ENCODE measurements around the gene ZNF648. TPM values are rescaled to one million over a fixed set of nuclear protein-coding genes. Genes with fewer than 3 reads are reported as not detected.
"Not testable (repeated sequence)": the region's sequence is repeated elsewhere in the genome, so short reads cannot be mapped to it uniquely, and the experiment has no call there.

ZNF648 gene
- total RNA-seq, 3 donors from 2014 or later, result 0.07 TPM; not detected in 2

GRCh38 chr1:182101415-182102042, 40.0 kb upstream of the ZNF648 start:
- no peak for DNase-seq
- intact Hi-C loops (cut with DNase I, micrococcal nuclease), result no loop called here
- no peak overlapping the region for H3K4me3 ChIP-seq
- ATAC-seq, result peak; percentile 68
- H3K9me3 ChIP-seq, result no peaks in the 10 kb centered on the region
- peaks cover 4% of the 10 kb centered on the region for H3K4me1 ChIP-seq (ENCODE audit: low read depth)
- TF ChIP-seq CTCF (IDR thresholded peaks at IDR 0.05), result no peak
- H3K36me3 ChIP-seq (ENCODE audit: low read depth), result no peaks in the 10 kb centered on the region

GRCh38 chr1:182098301-182098700, 36.8 kb upstream of the ZNF648 start:
- H3K4me1 ChIP-seq (ENCODE audit: low read depth), result peaks cover 4% of the 10 kb centered on the region
- ATAC-seq (no peak), DNase-seq (no peak)
- no peaks in the 10 kb centered on the region for H3K9me3 ChIP-seq
- H3K4me3 ChIP-seq, result no peak overlapping the region
- no peaks in the 10 kb centered on the region for H3K36me3 ChIP-seq (ENCODE audit: low read depth)
- intact Hi-C loops (cut with DNase I, micrococcal nuclease), result no loop called here
- TF ChIP-seq CTCF (IDR thresholded peaks at IDR 0.05), result no peak

GRCh38 chr1:182095946-182096345, 34.4 kb upstream of the ZNF648 start:
- ATAC-seq (no peak), DNase-seq (no peak)
- no peak for TF ChIP-seq CTCF (IDR thresholded peaks at IDR 0.05)
- Histone ChIP-seq H3K4me3 (no peak overlapping the region), H3K36me3 (ENCODE audit: low read depth) (no peaks in the 10 kb centered on the region), H3K9me3 (no peaks in the 10 kb centered on the region), H3K4me1 (ENCODE audit: low read depth) (no peaks in the 10 kb centered on the region)
- intact Hi-C loops (cut with DNase I, micrococcal nuclease), result no loop called here

GRCh38 chr1:182094514-182095005, 33.0 kb upstream of the ZNF648 start:
- H3K9me3 ChIP-seq; DNase-seq; H3K4me3 ChIP-seq; H3K36me3 ChIP-seq (ENCODE audit: low read depth); intact Hi-C loops (cut with DNase I, micrococcal nuclease); ATAC-seq; H3K4me1 ChIP-seq (ENCODE audit: low read depth): not testable (repeated sequence)

- ATAC-seq (no peak), DNase-seq (no peak)
- intact Hi-C loops (cut with DNase I, micrococcal nuclease), result no loop called here
- Histone ChIP-seq H3K9me3 (no peaks in the 10 kb centered on the region), H3K4me3 (no peak overlapping the region), H3K36me3 (ENCODE audit: low read depth) (no peaks in the 10 kb centered on the region), H3K4me1 (ENCODE audit: low read depth) (no peaks in the 10 kb centered on the region)
- no peak for TF ChIP-seq CTCF (IDR thresholded peaks at IDR 0.05)
Observed at GRCh38 chr1:182093781-182094180, 32.3 kb upstream of the ZNF648 start.

GRCh38 chr1:182092336-182092735, 30.8 kb upstream of the ZNF648 start:
- DNase-seq (no peak), ATAC-seq (no peak)
- intact Hi-C loops (cut with DNase I, micrococcal nuclease), result no loop called here
- no peaks in the 10 kb centered on the region for H3K9me3 ChIP-seq
- TF ChIP-seq CTCF (IDR thresholded peaks at IDR 0.05), result no peak
- no peaks in the 10 kb centered on the region for H3K36me3 ChIP-seq (ENCODE audit: low read depth)
- H3K4me1 ChIP-seq (ENCODE audit: low read depth), result no peaks in the 10 kb centered on the region
- no peak overlapping the region for H3K4me3 ChIP-seq
